Measurements from ENCODE around the gene CNPY3. TPM values are rescaled to one million over a fixed set of nuclear protein-coding genes. Genes with fewer than 3 reads are reported as not detected.
A peak's percentile ranks its signal among the peaks of the same experiment; 100 is the strongest.

The CNPY3 gene
- total and polyA plus RNA-seq, 2 of the 13 experiments (the other 11 are each of a cell fraction or from before 2014, with no cell fraction given), result 42.3 to 60.2 TPM

DNA sequence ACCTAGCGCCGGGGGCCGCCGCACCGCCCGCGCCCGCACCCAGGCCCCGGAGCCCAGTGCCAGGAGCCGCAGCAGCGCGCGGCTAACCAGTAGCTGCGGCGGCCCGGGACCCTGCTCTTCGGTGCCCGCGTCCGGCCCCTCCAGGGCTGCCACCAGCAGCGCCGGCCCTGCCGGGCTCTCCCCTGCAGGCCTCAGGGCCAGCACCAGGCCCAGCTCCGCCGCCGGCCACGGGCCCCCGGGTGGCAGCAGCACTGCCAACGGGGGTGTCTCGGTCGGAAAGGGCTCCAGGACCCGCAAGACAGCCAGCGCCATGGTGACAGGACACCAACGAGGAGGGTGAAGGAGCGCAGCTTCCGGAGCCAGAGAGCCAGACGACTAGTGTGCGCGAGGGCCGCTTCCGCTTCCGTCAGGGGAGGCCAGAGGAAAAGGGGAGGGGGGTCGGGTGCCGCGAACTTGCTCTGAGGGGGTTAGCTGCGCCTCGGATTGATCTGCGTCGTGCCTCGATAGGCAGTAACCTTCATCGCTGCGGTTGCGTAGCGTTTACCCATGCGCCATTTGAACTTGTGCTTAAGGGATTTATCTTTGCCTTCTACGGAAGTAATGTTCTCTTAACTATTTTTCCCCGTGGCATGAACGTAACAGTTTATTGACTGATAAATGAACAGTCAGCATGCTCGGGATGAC, 49.7 kb downstream of the CNPY3 start, which contains the start of gene PEX6 (continued):
- TF ChIP-seq, protein P1, sequence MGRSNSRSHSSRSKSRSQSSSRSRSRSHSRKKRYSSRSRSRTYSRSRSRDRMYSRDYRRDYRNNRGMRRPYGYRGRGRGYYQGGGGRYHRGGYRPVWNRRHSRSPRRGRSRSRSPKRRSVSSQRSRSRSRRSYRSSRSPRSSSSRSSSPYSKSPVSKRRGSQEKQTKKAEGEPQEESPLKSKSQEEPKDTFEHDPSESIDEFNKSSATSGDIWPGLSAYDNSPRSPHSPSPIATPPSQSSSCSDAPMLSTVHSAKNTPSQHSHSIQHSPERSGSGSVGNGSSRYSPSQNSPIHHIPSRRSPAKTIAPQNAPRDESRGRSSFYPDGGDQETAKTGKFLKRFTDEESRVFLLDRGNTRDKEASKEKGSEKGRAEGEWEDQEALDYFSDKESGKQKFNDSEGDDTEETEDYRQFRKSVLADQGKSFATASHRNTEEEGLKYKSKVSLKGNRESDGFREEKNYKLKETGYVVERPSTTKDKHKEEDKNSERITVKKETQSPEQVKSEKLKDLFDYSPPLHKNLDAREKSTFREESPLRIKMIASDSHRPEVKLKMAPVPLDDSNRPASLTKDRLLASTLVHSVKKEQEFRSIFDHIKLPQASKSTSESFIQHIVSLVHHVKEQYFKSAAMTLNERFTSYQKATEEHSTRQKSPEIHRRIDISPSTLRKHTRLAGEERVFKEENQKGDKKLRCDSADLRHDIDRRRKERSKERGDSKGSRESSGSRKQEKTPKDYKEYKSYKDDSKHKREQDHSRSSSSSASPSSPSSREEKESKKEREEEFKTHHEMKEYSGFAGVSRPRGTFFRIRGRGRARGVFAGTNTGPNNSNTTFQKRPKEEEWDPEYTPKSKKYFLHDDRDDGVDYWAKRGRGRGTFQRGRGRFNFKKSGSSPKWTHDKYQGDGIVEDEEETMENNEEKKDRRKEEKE (IDR thresholded peaks at IDR 0.05), result no peak
- TF ChIP-seq PRMT3 (CRISPR knock-in tag; IDR thresholded peaks at IDR 0.05; ENCODE audit: borderline replicate concordance, low read depth) (no peak), RBM22 (optimal IDR thresholded peaks at IDR 0.05; ENCODE audit: low read length) (peak; percentile 53), ZNF737 (CRISPR knock-in tag; IDR thresholded peaks at IDR 0.05; ENCODE audit: borderline replicate concordance) (peak; percentile 55; the same call in 1 of the 2 replicates), ARNT (IDR thresholded peaks at IDR 0.05) (no peak), DR1 (CRISPR knock-in tag; IDR thresholded peaks at IDR 0.05) (peak; percentile 72; the same call in 1 of the 2 replicates), ZNF205 (CRISPR knock-in tag; IDR thresholded peaks at IDR 0.05) (peak; percentile 86), NFIC (IDR thresholded peaks at IDR 0.05; ENCODE audit: low read length) (no peak; the same call in 1 of the 2 replicates), SALL1 (CRISPR knock-in tag; IDR thresholded peaks at IDR 0.05) (peak; percentile 86), SP140L (CRISPR knock-in tag; IDR thresholded peaks at IDR 0.05; ENCODE audit: borderline replicate concordance) (0 out of 2 replicates have a peak, but pooled peaks have one; percentile 58)
- TF ChIP-seq, protein P2, sequence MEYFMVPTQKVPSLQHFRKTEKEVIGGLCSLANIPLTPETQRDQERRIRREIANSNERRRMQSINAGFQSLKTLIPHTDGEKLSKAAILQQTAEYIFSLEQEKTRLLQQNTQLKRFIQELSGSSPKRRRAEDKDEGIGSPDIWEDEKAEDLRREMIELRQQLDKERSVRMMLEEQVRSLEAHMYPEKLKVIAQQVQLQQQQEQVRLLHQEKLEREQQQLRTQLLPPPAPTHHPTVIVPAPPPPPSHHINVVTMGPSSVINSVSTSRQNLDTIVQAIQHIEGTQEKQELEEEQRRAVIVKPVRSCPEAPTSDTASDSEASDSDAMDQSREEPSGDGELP (IDR thresholded peaks at IDR 0.05; ENCODE audit: borderline replicate concordance, low read depth), result peak; percentile 41; the same call in 1 of the 2 replicates
- TF ChIP-seq, protein P3, sequence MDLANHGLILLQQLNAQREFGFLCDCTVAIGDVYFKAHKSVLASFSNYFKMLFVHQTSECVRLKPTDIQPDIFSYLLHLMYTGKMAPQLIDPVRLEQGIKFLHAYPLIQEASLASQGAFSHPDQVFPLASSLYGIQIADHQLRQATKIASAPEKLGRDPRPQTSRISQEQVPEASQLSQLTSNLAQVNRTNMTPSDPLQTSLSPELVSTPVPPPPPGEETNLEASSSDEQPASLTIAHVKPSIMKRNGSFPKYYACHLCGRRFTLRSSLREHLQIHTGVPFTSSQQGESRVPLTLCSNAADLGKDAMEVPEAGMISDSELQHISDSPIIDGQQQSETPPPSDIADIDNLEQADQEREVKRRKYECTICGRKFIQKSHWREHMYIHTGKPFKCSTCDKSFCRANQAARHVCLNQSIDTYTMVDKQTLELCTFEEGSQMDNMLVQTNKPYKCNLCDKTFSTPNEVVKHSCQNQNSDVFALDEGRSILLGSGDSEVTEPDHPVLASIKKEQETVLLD (CRISPR knock-in tag; IDR thresholded peaks at IDR 0.05; ENCODE audit: low read depth), result 0 out of 2 replicates have a peak, but pooled peaks have one; percentile 66
- TF ChIP-seq, protein P4, sequence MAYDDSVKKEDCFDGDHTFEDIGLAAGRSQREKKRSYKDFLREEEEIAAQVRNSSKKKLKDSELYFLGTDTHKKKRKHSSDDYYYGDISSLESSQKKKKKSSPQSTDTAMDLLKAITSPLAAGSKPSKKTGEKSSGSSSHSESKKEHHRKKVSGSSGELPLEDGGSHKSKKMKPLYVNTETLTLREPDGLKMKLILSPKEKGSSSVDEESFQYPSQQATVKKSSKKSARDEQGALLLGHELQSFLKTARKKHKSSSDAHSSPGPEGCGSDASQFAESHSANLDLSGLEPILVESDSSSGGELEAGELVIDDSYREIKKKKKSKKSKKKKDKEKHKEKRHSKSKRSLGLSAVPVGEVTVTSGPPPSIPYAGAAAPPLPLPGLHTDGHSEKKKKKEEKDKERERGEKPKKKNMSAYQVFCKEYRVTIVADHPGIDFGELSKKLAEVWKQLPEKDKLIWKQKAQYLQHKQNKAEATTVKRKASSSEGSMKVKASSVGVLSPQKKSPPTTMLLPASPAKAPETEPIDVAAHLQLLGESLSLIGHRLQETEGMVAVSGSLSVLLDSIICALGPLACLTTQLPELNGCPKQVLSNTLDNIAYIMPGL (CRISPR knock-in tag; IDR thresholded peaks at IDR 0.05; ENCODE audit: borderline replicate concordance in 1 of 2, low read depth in 1 of 2), result peak; percentile 81 to 86
- TF ChIP-seq, protein P5, sequence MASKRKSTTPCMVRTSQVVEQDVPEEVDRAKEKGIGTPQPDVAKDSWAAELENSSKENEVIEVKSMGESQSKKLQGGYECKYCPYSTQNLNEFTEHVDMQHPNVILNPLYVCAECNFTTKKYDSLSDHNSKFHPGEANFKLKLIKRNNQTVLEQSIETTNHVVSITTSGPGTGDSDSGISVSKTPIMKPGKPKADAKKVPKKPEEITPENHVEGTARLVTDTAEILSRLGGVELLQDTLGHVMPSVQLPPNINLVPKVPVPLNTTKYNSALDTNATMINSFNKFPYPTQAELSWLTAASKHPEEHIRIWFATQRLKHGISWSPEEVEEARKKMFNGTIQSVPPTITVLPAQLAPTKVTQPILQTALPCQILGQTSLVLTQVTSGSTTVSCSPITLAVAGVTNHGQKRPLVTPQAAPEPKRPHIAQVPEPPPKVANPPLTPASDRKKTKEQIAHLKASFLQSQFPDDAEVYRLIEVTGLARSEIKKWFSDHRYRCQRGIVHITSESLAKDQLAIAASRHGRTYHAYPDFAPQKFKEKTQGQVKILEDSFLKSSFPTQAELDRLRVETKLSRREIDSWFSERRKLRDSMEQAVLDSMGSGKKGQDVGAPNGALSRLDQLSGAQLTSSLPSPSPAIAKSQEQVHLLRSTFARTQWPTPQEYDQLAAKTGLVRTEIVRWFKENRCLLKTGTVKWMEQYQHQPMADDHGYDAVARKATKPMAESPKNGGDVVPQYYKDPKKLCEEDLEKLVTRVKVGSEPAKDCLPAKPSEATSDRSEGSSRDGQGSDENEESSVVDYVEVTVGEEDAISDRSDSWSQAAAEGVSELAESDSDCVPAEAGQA (IDR thresholded peaks at IDR 0.05; ENCODE audit: low read depth), result no peak; the same call in 1 of the 2 replicates
- TF ChIP-seq, protein P5 (CRISPR knock-in tag; IDR thresholded peaks at IDR 0.05; ENCODE audit: borderline replicate concordance), result no peak
